Measurements from ENCODE around the gene ZIC2. TPM values are rescaled to one million over a fixed set of nuclear protein-coding genes. Genes with fewer than 3 reads are reported as not detected.
"Not testable (repeated sequence)": the region's sequence is repeated elsewhere in the genome, so short reads cannot be mapped to it uniquely, and the experiment has no call there.

The ZIC2 gene
- total RNA-seq, 4 donors from 2014 or later, result 0.10 TPM; not detected in 3

DNA sequence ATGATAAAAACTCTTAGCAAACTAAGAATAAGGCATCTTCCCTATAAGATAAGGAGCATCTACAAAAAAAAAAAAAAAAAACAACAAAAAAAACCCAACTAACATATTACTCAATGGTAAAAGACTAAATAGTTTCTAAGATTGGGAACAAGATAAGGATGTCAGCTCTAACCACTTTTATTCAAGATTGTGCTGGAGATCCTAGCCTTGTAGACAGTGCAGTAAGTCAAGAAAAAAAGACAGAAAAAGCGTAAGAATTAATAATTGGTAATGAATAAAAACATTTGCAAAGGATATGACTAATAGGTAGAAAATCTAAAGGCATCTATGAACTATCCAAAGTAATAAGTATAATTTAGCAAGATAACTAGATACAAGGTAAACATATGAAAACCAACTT is 33.0 kb downstream of the ZIC2 start:
- no peak for DNase-seq (ENCODE audit: low spot score in 2 of 2)
- H3K4me3 ChIP-seq (ENCODE audit: low read depth, poor library complexity, severe bottlenecking), result no peak overlapping the region
- intact Hi-C loops (cut with DNase I; ENCODE audit: low total_unique reads), result no loop called here
- 83 to 93% methylated on average over 1 of the region's 1 CpG for WGBS, 2 donors
- no peak for TF ChIP-seq POLR2A (IDR thresholded peaks at IDR 0.05)
- TF ChIP-seq, protein P1, sequence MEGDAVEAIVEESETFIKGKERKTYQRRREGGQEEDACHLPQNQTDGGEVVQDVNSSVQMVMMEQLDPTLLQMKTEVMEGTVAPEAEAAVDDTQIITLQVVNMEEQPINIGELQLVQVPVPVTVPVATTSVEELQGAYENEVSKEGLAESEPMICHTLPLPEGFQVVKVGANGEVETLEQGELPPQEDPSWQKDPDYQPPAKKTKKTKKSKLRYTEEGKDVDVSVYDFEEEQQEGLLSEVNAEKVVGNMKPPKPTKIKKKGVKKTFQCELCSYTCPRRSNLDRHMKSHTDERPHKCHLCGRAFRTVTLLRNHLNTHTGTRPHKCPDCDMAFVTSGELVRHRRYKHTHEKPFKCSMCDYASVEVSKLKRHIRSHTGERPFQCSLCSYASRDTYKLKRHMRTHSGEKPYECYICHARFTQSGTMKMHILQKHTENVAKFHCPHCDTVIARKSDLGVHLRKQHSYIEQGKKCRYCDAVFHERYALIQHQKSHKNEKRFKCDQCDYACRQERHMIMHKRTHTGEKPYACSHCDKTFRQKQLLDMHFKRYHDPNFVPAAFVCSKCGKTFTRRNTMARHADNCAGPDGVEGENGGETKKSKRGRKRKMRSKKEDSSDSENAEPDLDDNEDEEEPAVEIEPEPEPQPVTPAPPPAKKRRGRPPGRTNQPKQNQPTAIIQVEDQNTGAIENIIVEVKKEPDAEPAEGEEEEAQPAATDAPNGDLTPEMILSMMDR (IDR thresholded peaks at IDR 0.05), result no peak

DNA sequence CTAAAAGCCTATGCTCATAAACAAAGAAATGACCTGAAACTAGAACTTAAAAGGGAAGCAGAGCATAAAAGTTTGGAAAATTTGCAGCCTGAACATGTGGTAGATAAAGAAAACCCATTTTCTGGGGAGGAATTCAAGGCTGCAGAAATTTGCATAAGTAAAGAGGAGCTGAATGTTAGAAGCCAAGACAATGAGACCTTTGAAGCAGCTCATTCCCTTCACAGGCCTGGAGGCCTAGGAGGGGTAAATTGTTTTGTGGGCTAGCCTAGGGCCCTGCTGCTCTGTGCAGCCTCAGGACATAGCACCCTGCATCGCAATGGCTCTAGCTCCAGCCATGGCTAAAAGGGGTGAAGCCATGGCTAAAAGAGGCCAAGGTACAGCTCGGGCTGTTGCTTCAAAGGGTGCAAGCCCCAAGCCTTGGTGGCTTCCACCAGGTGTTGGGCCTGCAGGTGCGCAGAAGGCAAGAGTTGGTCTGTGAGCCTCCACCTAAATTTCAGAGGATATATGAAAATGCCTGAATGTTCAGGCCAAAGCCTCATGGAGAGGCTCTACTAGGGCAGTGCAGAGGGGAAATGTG is 38.3 kb downstream of the ZIC2 start:
- no peak for TF ChIP-seq POLR2A (IDR thresholded peaks at IDR 0.05)
- TF ChIP-seq, protein P1 (IDR thresholded peaks at IDR 0.05), result no peak
- DNase-seq (ENCODE audit: low spot score in 2 of 2), result no peak
- 92 to 94% methylated on average over 2 to 3 of the region's 3 CpGs for WGBS, 2 donors
- H3K4me3 ChIP-seq (ENCODE audit: low read depth, poor library complexity, severe bottlenecking), result no peak overlapping the region
- intact Hi-C loops (cut with DNase I; ENCODE audit: low total_unique reads), result no loop called here

DNA sequence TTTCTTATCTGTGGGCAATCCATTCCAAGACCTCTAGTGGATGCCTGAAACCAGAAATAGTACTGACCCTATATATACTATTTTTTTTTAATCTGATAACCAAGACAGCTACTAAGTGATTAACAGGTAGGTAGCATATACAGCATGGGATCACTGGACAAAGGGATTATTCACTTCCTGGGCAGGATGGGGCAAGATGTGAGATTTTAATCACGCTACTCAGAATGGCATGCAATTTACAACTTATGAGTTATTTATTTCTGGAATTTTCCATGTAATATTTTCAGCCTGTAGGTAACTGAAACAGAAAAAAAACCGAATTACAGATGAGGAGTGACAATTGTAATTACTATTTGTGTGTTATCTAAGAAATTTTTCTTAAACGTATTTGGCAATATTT is 41.2 kb downstream of the ZIC2 start:
- intact Hi-C loops (cut with DNase I; ENCODE audit: low total_unique reads), result no loop called here
- no peak for DNase-seq (ENCODE audit: low spot score in 2 of 2)
- no peak overlapping the region for H3K4me3 ChIP-seq (ENCODE audit: low read depth, poor library complexity, severe bottlenecking)
- TF ChIP-seq, protein P1 (IDR thresholded peaks at IDR 0.05), result no peak
- TF ChIP-seq POLR2A (IDR thresholded peaks at IDR 0.05), result no peak
- 53 to 63% methylated on average over 3 of the region's 3 CpGs for WGBS, 2 donors

DNA sequence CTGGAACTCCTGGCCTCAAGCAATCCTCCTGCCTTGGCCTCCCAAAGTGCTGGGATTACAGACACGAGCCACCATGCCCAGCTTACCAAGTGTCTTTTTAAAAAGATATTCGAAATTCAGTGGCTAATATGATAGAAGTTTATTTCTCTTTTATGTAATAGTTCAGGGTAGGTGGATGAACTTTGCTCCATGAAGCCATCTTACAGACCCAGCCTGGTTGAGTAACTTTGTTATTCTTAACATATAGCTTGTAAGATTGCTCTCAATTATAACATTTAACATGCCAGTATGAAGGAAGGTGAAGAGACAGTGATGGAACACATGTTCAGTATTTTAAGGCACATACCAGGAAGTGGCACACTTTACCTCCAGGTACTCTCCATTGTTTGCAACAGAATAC is 42.4 kb downstream of the ZIC2 start:
- TF ChIP-seq, protein P1 (IDR thresholded peaks at IDR 0.05), result no peak
- TF ChIP-seq POLR2A (IDR thresholded peaks at IDR 0.05), result no peak
- H3K4me3 ChIP-seq (ENCODE audit: low read depth, poor library complexity, severe bottlenecking), result no peak overlapping the region
- intact Hi-C loops (cut with DNase I; ENCODE audit: low total_unique reads), result no loop called here
- WGBS, 2 donors, result 83 to 85% methylated on average over 2 of the region's 2 CpGs
- no peak for DNase-seq (ENCODE audit: low spot score in 2 of 2)

DNA sequence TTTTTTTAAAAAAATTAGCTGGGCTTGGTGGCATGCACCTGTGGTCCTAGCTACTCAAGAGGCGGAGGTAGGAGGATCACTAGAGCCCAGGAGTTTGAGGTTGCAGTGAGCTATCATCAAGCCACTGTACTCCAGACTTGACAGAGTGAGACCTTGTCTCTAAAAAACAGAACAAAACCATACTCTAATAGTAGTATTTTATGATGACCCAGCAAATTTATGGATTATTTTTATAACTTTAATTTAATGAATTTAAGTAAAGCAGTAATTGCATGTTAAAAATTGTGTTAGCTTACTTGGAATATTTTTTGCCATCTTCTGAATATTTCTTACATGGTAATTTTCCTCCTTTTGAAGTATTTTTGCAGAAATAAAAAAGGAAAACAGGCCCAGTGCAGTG is 48.3 kb downstream of the ZIC2 start:
- TF ChIP-seq, protein P1 (IDR thresholded peaks at IDR 0.05), result no peak
- no peak for TF ChIP-seq POLR2A (IDR thresholded peaks at IDR 0.05)
- WGBS, 2 donors, result 100% methylated on average over 1 of the region's 1 CpG
- intact Hi-C loops (cut with DNase I; ENCODE audit: low total_unique reads), result no loop called here
- DNase-seq (ENCODE audit: low spot score in 2 of 2), result no peak
- H3K4me3 ChIP-seq (ENCODE audit: low read depth, poor library complexity, severe bottlenecking), result no peak overlapping the region

- H3K4me3 ChIP-seq (ENCODE audit: low read depth, poor library complexity, severe bottlenecking), result not testable (repeated sequence)
- 93 to 97% methylated on average over 9 of the region's 9 CpGs for WGBS, 2 donors
These were observed 51.1 kb downstream of the ZIC2 start for GRCh38 chr13:100032642-100033041.

More at GRCh38 chr13:100032642-100033041, 51.1 kb downstream of the ZIC2 start:
- DNase-seq (ENCODE audit: low spot score in 2 of 2); intact Hi-C loops (cut with DNase I; ENCODE audit: low total_unique reads): not testable (repeated sequence)

Measured in lower leg skin (tissue), 4 donors.